ENCODE data around the gene ATP2B2. TPM values are rescaled to one million over a fixed set of nuclear protein-coding genes. Genes with fewer than 3 reads are reported as not detected.

ATP2B2 gene
- total RNA-seq, 4 donors from 2014 or later, result 0.42 to 2.0 (median 1.1) TPM

- peak in 1 of 2 donors; percentile 76 for DNase-seq (ENCODE audit: low spot score in 2 of 2)
- TF ChIP-seq CTCF (IDR thresholded peaks at IDR 0.05) (no peak), POLR2A (IDR thresholded peaks at IDR 0.05) (no peak), EP300 (IDR thresholded peaks at IDR 0.05) (no peak)
- peaks cover 0 to 54% (median 0%) of the 10 kb centered on the region in 3 donors for H3K36me3 ChIP-seq
- H3K4me3 ChIP-seq, result no peak overlapping the region
- no peaks in the 10 kb centered on the region for H3K27me3 ChIP-seq
- H3K9me3 ChIP-seq, result no peaks in the 10 kb centered on the region
- 68 to 75% methylated on average over 2 of the region's 2 CpGs for WGBS, 2 donors
- peaks cover 0 to 10% (median 0%) of the 10 kb centered on the region in 4 donors for H3K4me1 ChIP-seq
- H3K27ac ChIP-seq, result no peak overlapping the region
Observed at GRCh38 chr3:10286596-10287295, 218.6 kb downstream of the ATP2B2 start.

GRCh38 chr3:10286133-10286524 lies 219.3 kb downstream of the ATP2B2 start:
- DNase-seq (ENCODE audit: low spot score in 2 of 2), result no peak
- Histone ChIP-seq H3K9me3 (no peaks in the 10 kb centered on the region), H3K27ac (no peak overlapping the region), H3K4me3 (no peak overlapping the region), H3K36me3 (peaks cover 0 to 57% (median under 1%) of the 10 kb centered on the region in 3 donors), H3K4me1 (peaks cover 0 to 10% (median 0%) of the 10 kb centered on the region in 4 donors), H3K27me3 (no peaks in the 10 kb centered on the region)
- 91 to 95% methylated on average over 5 of the region's 5 CpGs for WGBS, 2 donors
- TF ChIP-seq CTCF (IDR thresholded peaks at IDR 0.05), result no peak
- TF ChIP-seq EP300 (IDR thresholded peaks at IDR 0.05), result no peak
- TF ChIP-seq POLR2A (IDR thresholded peaks at IDR 0.05), result no peak

- Histone ChIP-seq H3K4me1 (peaks cover 0 to 10% (median 0%) of the 10 kb centered on the region in 4 donors), H3K36me3 (peaks cover 0 to 63% (median 6%) of the 10 kb centered on the region in 3 donors), H3K27me3 (no peaks in the 10 kb centered on the region), H3K9me3 (no peaks in the 10 kb centered on the region), H3K4me3 (no peak overlapping the region), H3K27ac (no peak overlapping the region)
- no peak for DNase-seq (ENCODE audit: low spot score in 2 of 2)
- TF ChIP-seq EP300 (IDR thresholded peaks at IDR 0.05), result no peak
- no peak for TF ChIP-seq POLR2A (IDR thresholded peaks at IDR 0.05)
- no peak for TF ChIP-seq CTCF (IDR thresholded peaks at IDR 0.05)
- WGBS, 2 donors, result 74 to 76% methylated on average over 12 of the region's 12 CpGs
Observed at GRCh38 chr3:10285272-10286132, 219.9 kb downstream of the ATP2B2 start.

GRCh38 chr3:10284496-10284895 lies 220.9 kb downstream of the ATP2B2 start:
- H3K4me1 ChIP-seq, result peaks cover 0 to 10% (median 0%) of the 10 kb centered on the region in 4 donors
- no peak overlapping the region for H3K4me3 ChIP-seq
- no peaks in the 10 kb centered on the region for H3K27me3 ChIP-seq
- H3K36me3 ChIP-seq, result peaks cover 0 to 67% (median 16%) of the 10 kb centered on the region in 3 donors
- DNase-seq (ENCODE audit: low spot score in 2 of 2), result no peak
- H3K27ac ChIP-seq, result no peak overlapping the region
- H3K9me3 ChIP-seq, result no peaks in the 10 kb centered on the region
- no peak for TF ChIP-seq EP300 (IDR thresholded peaks at IDR 0.05)
- TF ChIP-seq CTCF (IDR thresholded peaks at IDR 0.05), result no peak
- no peak for TF ChIP-seq POLR2A (IDR thresholded peaks at IDR 0.05)
- WGBS, 2 donors, result 75 to 85% methylated on average over 7 of the region's 9 CpGs

GRCh38 chr3:10283638-10284037 lies 221.7 kb downstream of the ATP2B2 start:
- Histone ChIP-seq H3K4me3 (no peak overlapping the region), H3K36me3 (peaks cover 0 to 67% (median 21%) of the 10 kb centered on the region in 3 donors), H3K9me3 (no peaks in the 10 kb centered on the region), H3K27me3 (no peaks in the 10 kb centered on the region), H3K4me1 (peaks cover 0 to 10% (median 0%) of the 10 kb centered on the region in 4 donors), H3K27ac (no peak overlapping the region)
- WGBS, 2 donors, result 80 to 82% methylated on average over 5 of the region's 5 CpGs
- DNase-seq (ENCODE audit: low spot score in 2 of 2), result no peak
- TF ChIP-seq EP300 (IDR thresholded peaks at IDR 0.05), result no peak
- no peak for TF ChIP-seq POLR2A (IDR thresholded peaks at IDR 0.05)
- TF ChIP-seq CTCF (IDR thresholded peaks at IDR 0.05), result no peak

Data from tibial nerve (tissue), 4 donors.